ENCODE measurements around the gene GKN1.

GKN1 gene

GRCh38 chr2:69013142-69013839 lies 38.9 kb downstream of the GKN1 start, which contains the start of gene ANTXR1:
Gene ANTXR1 (plus strand): TSS chr2:69013179. CDS start chr2:69013500, 321 bp downstream.
- H3K4me2 ChIP-seq (ENCODE audit: low read length, poor library complexity, severe bottlenecking), result peak within 1 kb of the TSS; percentile 78
- H3K36me3 ChIP-seq (ENCODE audit: control insufficient read depth in 1 of 2, insufficient read depth in 2 of 2, low read depth in 1 of 2, low read length in 2 of 2), result no peaks in the 10 kb centered on the region
- H3K4me3 ChIP-seq (ENCODE audit: insufficient read depth in 1 of 2, low read depth in 1 of 2, low read length in 2 of 2), result peak within 1 kb of the TSS; percentile 88 to 95
- peak within 1 kb of the TSS; percentile 89 for H2BK15ac ChIP-seq (ENCODE audit: low read depth, poor library complexity, severe bottlenecking)
- under 1% methylated on average over 57 of the region's 63 CpGs for WGBS
- H2BK120ac ChIP-seq (ENCODE audit: low read depth, low read length), result peak within 1 kb of the TSS; percentile 93
- peaks cover 15% of the 10 kb centered on the region for H3K79me1 ChIP-seq (replicated peaks; ENCODE audit: low read length, poor library complexity, severe bottlenecking)
- H3K27me3 ChIP-seq (ENCODE audit: control insufficient read depth in 1 of 2, insufficient read depth in 1 of 2, low read length in 2 of 2), result no peaks in the 10 kb centered on the region
- H3K18ac ChIP-seq (ENCODE audit: low read depth in 1 of 2, low read length in 2 of 2), result peak within 1 kb of the TSS; percentile 99
- peak within 1 kb of the TSS; percentile 97 to 99 for H3K4ac ChIP-seq (ENCODE audit: low read depth in 1 of 2, low read length in 2 of 2)
- H2AFZ ChIP-seq (ENCODE audit: low read depth, low read length), result peak within 1 kb of the TSS; percentile 91
- H3K27ac ChIP-seq (ENCODE audit: low read length, poor library complexity, severe bottlenecking), result peak within 1 kb of the TSS; percentile 27
- H3K14ac ChIP-seq (ENCODE audit: low read length in 2 of 2), result peak within 1 kb of the TSS in 1 of 2 experiments; percentile 98
- peak within 1 kb of the TSS; percentile 26 to 99 for H3K23ac ChIP-seq (ENCODE audit: low read length in 2 of 2)
- peaks cover 3% of the 10 kb centered on the region for H3K4me1 ChIP-seq (ENCODE audit: control insufficient read depth, insufficient read depth, low read depth, low read length)
- peak within 1 kb of the TSS; percentile 28 to 92 for H2BK12ac ChIP-seq (ENCODE audit: low read length in 2 of 2)
- H4K91ac ChIP-seq (ENCODE audit: low read length), result peak within 1 kb of the TSS; percentile 97
- H3K9me3 ChIP-seq (ENCODE audit: control insufficient read depth, low read length), result no peaks in the 10 kb centered on the region
- peak within 1 kb of the TSS; percentile 71 for H2BK5ac ChIP-seq (ENCODE audit: low read depth, low read length, poor library complexity, severe bottlenecking)
- H2AK5ac ChIP-seq (ENCODE audit: low read length, severe bottlenecking), result peak within 1 kb of the TSS; percentile 42
- DNase-seq, result peak; percentile 85
- H3K9ac ChIP-seq (ENCODE audit: low read length), result peak within 1 kb of the TSS; percentile 89
- peak within 1 kb of the TSS; percentile 100 for H4K8ac ChIP-seq (ENCODE audit: low read length)

- peak overlapping the region; percentile 93 for H2BK120ac ChIP-seq (ENCODE audit: low read depth, low read length)
- H4K91ac ChIP-seq (ENCODE audit: low read length), result peak overlapping the region; percentile 97
- H4K8ac ChIP-seq (ENCODE audit: low read length), result peak overlapping the region; percentile 100
- H2BK12ac ChIP-seq (ENCODE audit: low read length in 2 of 2), result peak overlapping the region; percentile 2 to 37
- no peaks in the 10 kb centered on the region for H3K9me3 ChIP-seq (ENCODE audit: control insufficient read depth, low read length)
- peak overlapping the region in 1 of 2 experiments; percentile 98 for H3K14ac ChIP-seq (ENCODE audit: low read length in 2 of 2)
- H3K18ac ChIP-seq (ENCODE audit: low read depth in 1 of 2, low read length in 2 of 2), result peak overlapping the region; percentile 99
- peaks cover 3% of the 10 kb centered on the region for H3K4me1 ChIP-seq (ENCODE audit: control insufficient read depth, insufficient read depth, low read depth, low read length)
- H3K79me1 ChIP-seq (replicated peaks; ENCODE audit: low read length, poor library complexity, severe bottlenecking), result peaks cover 19% of the 10 kb centered on the region
- peak overlapping the region; percentile 97 to 99 for H3K4ac ChIP-seq (ENCODE audit: low read depth in 1 of 2, low read length in 2 of 2)
- H3K27ac ChIP-seq (ENCODE audit: low read length, poor library complexity, severe bottlenecking), result no peak overlapping the region
- under 1% methylated on average over 18 of the region's 20 CpGs for WGBS
- no peaks in the 10 kb centered on the region for H3K36me3 ChIP-seq (ENCODE audit: control insufficient read depth in 1 of 2, insufficient read depth in 2 of 2, low read depth in 1 of 2, low read length in 2 of 2)
- peak overlapping the region; percentile 71 for H2BK5ac ChIP-seq (ENCODE audit: low read depth, low read length, poor library complexity, severe bottlenecking)
- H3K9ac ChIP-seq (ENCODE audit: low read length), result peak overlapping the region; percentile 89
- DNase-seq, result peak; percentile 58
- no peak overlapping the region for H2AK5ac ChIP-seq (ENCODE audit: low read length, severe bottlenecking)
- no peaks in the 10 kb centered on the region for H3K27me3 ChIP-seq (ENCODE audit: control insufficient read depth in 1 of 2, insufficient read depth in 1 of 2, low read length in 2 of 2)
- H2BK15ac ChIP-seq (ENCODE audit: low read depth, poor library complexity, severe bottlenecking), result peak overlapping the region; percentile 57
- H2AFZ ChIP-seq (ENCODE audit: low read depth, low read length), result peak overlapping the region; percentile 91
- peak overlapping the region; percentile 88 to 95 for H3K4me3 ChIP-seq (ENCODE audit: insufficient read depth in 1 of 2, low read depth in 1 of 2, low read length in 2 of 2)
- H3K23ac ChIP-seq (ENCODE audit: low read length in 2 of 2), result peak overlapping the region in 1 of 2 experiments; percentile 99
- H3K4me2 ChIP-seq (ENCODE audit: low read length, poor library complexity, severe bottlenecking), result peak overlapping the region; percentile 78
These were observed 39.7 kb downstream of the GKN1 start for GRCh38 chr2:69013840-69014821.

- H2BK12ac ChIP-seq (ENCODE audit: low read length in 2 of 2), result no peak overlapping the region
- peak overlapping the region; percentile 20 for H3K9ac ChIP-seq (ENCODE audit: low read length)
- no peaks in the 10 kb centered on the region for H3K36me3 ChIP-seq (ENCODE audit: control insufficient read depth in 1 of 2, insufficient read depth in 2 of 2, low read depth in 1 of 2, low read length in 2 of 2)
- H2BK120ac ChIP-seq (ENCODE audit: low read depth, low read length), result no peak overlapping the region
- H3K23ac ChIP-seq (ENCODE audit: low read length in 2 of 2), result no peak overlapping the region
- H2AK5ac ChIP-seq (ENCODE audit: low read length, severe bottlenecking), result no peak overlapping the region
- H3K27ac ChIP-seq (ENCODE audit: low read length, poor library complexity, severe bottlenecking), result no peak overlapping the region
- peaks cover 28% of the 10 kb centered on the region for H3K79me1 ChIP-seq (replicated peaks; ENCODE audit: low read length, poor library complexity, severe bottlenecking)
- H3K4me3 ChIP-seq (ENCODE audit: insufficient read depth in 1 of 2, low read depth in 1 of 2, low read length in 2 of 2), result peak overlapping the region in 1 of 2 experiments; percentile 47
- no peaks in the 10 kb centered on the region for H3K27me3 ChIP-seq (ENCODE audit: control insufficient read depth in 1 of 2, insufficient read depth in 1 of 2, low read length in 2 of 2)
- H3K14ac ChIP-seq (ENCODE audit: low read length in 2 of 2), result no peak overlapping the region
- no peak overlapping the region for H3K4ac ChIP-seq (ENCODE audit: low read depth in 1 of 2, low read length in 2 of 2)
- H4K8ac ChIP-seq (ENCODE audit: low read length), result no peak overlapping the region
- DNase-seq, result peak; percentile 81
- H2AFZ ChIP-seq (ENCODE audit: low read depth, low read length), result no peak overlapping the region
- 86% methylated on average over 5 of the region's 5 CpGs for WGBS
- no peak overlapping the region for H2BK5ac ChIP-seq (ENCODE audit: low read depth, low read length, poor library complexity, severe bottlenecking)
- H3K18ac ChIP-seq (ENCODE audit: low read depth in 1 of 2, low read length in 2 of 2), result peak overlapping the region in 1 of 2 experiments; percentile 34
- peaks cover 3% of the 10 kb centered on the region for H3K4me1 ChIP-seq (ENCODE audit: control insufficient read depth, insufficient read depth, low read depth, low read length)
- H3K4me2 ChIP-seq (ENCODE audit: low read length, poor library complexity, severe bottlenecking), result no peak overlapping the region
- no peaks in the 10 kb centered on the region for H3K9me3 ChIP-seq (ENCODE audit: control insufficient read depth, low read length)
- no peak overlapping the region for H4K91ac ChIP-seq (ENCODE audit: low read length)
- H2BK15ac ChIP-seq (ENCODE audit: low read depth, poor library complexity, severe bottlenecking), result no peak overlapping the region
These were observed 42.6 kb downstream of the GKN1 start for GRCh38 chr2:69017080-69017479.
